D721Med (cell line): ENCODE data around the gene SALL3.

Source experiments
- DNase-seq: peaks from one replicate; pipeline ENCODE4 v3.0.0; 2011; ENCODE audit warnings: low spot score; ENCODE audit not compliant: insufficient read length
- FAIRE-seq: peaks from 2 replicates; lab custom pipeline; 2011; peaks lifted over from hg19 to GRCh38; lab: Jason Lieb, UNC
- TF ChIP-seq, protein P1 (sequence below): IDR thresholded peaks from 2 replicates; pipeline ENCODE4 v1.5.1; 2012; ENCODE audit warnings: mild to moderate bottlenecking, control low read depth; ENCODE audit not compliant: insufficient read depth; ENCODE audit errors: missing control alignments

Gene SALL3

DNA sequence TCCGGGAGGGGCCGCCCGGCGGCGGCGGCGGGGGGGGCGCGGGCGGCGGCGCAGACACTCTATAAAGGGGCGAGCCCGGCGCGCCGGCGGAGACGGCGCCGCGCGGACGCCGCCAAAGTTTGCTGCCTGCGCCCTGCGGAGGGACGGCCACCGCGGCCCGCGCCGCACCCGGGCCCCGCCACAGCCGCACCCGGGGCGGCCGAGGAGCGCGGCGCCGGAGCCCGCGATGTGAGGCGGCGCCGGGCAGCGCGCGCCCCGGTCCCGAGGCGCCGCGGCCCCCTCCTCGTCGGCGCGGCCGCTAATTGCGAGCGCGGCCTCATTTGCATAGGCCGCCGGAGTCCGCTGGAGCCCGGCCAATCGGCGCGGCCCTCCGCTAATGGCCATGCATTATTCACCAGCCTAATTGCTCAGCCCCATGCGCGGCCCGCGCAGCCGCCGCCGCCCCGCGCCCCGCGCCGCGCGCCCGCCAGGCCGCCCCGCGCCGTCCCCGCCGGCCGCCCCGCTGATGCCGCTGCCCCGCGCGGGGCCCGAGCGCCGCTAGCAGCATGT, at the start of gene SALL3:
TSS of gene SALL3 (plus strand) at position 89 of the 549 bp plus-strand sequence. CDS start at position 546, 457 bp downstream.
- DNase-seq (no peak), FAIRE-seq (no peak)
- TF ChIP-seq, protein P1, sequence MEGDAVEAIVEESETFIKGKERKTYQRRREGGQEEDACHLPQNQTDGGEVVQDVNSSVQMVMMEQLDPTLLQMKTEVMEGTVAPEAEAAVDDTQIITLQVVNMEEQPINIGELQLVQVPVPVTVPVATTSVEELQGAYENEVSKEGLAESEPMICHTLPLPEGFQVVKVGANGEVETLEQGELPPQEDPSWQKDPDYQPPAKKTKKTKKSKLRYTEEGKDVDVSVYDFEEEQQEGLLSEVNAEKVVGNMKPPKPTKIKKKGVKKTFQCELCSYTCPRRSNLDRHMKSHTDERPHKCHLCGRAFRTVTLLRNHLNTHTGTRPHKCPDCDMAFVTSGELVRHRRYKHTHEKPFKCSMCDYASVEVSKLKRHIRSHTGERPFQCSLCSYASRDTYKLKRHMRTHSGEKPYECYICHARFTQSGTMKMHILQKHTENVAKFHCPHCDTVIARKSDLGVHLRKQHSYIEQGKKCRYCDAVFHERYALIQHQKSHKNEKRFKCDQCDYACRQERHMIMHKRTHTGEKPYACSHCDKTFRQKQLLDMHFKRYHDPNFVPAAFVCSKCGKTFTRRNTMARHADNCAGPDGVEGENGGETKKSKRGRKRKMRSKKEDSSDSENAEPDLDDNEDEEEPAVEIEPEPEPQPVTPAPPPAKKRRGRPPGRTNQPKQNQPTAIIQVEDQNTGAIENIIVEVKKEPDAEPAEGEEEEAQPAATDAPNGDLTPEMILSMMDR: no peak

GRCh38 chr18:78932281-78932680, 47.3 kb upstream of the SALL3 start:
- no peak for FAIRE-seq
- TF ChIP-seq, protein P1: no peak
- no peak for DNase-seq

GRCh38 chr18:78934003-78934402, 45.6 kb upstream of the SALL3 start:
- TF ChIP-seq, protein P1: no peak
- no peak for DNase-seq
- no peak for FAIRE-seq

DNA sequence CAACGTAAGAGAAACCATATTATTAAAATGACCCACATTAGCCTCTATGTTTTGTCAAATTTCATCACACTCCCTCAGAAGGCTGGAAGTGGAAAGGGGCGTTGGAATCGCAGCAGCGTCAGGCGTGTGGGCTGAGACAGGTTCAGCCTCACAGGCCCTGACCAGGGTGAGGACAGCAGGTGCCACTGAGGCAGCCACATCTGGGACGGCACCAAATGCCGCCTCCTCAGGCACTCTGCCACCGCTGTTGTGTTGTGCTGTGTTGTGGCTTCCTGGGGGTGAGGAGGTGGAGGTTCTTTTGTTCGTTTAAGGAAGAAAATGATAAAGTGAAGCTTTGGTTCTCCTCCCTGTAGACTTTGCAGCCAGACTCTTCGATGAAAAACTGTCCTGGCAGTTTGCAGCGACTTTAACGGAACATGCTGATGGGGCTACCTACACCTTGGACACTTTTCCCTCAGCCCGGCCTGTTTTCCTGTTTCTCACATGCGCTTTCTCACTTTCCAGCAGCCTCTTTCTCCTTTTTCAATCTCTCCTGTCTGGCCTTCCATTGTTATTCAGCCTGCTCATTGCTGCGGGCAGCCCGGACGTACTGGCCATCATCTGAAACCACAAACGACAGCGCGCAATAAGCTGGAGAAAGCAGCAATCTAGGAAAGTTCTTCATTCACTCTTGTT, 44.9 kb upstream of the SALL3 start:
- no peak for FAIRE-seq
- TF ChIP-seq, protein P1: no peak

DNA sequence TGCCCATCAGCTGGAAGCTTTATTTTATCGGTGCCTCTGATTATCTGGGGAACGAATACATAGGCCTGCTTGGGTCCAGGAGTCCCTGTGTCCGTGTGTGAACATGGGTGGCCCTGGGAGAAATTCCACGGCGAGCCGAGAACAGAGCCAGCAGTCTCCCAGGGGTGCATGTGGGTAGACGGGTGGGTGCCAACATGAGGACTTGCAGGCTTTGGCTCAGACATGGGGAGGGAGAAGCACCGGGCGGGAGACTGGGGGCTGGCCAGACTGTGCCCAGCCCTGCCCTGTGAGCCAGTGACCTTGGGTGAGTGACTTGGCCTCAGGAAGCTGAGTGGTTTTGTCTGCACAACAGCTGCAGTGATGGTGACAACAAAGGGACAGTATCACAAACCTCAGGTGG, 44.2 kb upstream of the SALL3 start:
- FAIRE-seq (no peak), DNase-seq (no peak)
- TF ChIP-seq, protein P1: no peak

More for the DNA sequence above, 44.9 kb upstream of the SALL3 start:
- DNase-seq: no peak

DNA sequence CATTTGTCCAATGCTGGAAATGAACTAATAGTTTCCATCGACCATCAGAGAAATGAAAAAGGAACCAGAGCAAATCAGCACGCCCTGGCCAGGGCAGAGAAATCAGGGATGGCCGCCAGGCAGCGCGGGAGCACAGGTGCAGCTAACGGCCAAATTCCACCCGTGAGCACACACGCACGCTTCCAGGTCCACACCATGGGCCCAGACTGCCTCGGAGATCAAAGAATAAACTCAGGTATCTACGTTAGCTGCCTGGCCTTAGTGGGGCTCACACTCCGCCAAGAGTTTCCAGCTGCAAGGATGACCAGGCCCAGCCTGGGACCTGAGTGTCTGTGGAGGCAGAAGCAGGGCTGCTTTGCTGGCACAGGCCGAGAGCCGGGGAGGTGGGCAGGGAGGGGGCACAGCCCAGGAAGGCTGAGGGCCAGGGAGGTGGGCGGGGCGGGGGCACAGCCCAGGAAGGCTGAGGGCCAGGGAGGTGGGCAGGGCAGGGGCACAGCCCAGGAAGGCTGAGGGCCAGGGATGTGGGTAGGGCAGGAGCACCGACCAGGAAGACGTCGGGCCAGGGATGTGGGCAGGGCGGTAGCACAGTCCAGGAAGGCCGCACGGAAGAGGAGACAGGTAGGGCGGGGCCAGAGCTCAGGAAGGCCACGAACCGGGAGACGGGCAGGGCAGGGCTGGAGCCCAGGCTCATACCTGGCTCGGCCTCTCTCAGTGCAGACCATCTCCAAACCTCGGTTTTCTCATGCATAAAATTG, 43.2 kb upstream of the SALL3 start:
- FAIRE-seq (no peak), DNase-seq (no peak)
- TF ChIP-seq, protein P1: no peak
